MM.1S (cell line): ENCODE data around the gene LIPE.

Experiments used
- DNase-seq: peaks from one replicate; pipeline ENCODE4 v3.0.0-alpha.2; 2015
- H2AFZ ChIP-seq: fragments of 300-600 bp; sonication (generic); 2 replicates; pipeline ENCODE4 v1.6.0; 2016; ENCODE audit warnings: antibody characterized with exemption, low read length
- H3F3A ChIP-seq: fragments of 300-600 bp; sonication (generic); 2 replicates; pipeline ENCODE4 v1.6.1; 2016; ENCODE audit warnings: mild to moderate bottlenecking, antibody characterized with exemption, low read length, moderate library complexity, mixed read lengths; ENCODE audit not compliant: insufficient read depth
- H3K27ac ChIP-seq: fragments of 300-600 bp; sonication (generic); 2 replicates; pipeline ENCODE4 v1.5.1; 2016; ENCODE audit warnings: mild to moderate bottlenecking, low read length
- H3K27me3 ChIP-seq: fragments of 300-600 bp; sonication (generic); replicated peaks from 2 replicates; pipeline ENCODE4 v1.6.0; 2016; ENCODE audit warnings: low read length; ENCODE audit not compliant: insufficient read depth
- H3K36me3 ChIP-seq: fragments of 300-600 bp; sonication (generic); replicated peaks from 2 replicates; pipeline ENCODE4 v1.6.1; 2016; ENCODE audit warnings: mild to moderate bottlenecking, low read length, mixed read lengths; ENCODE audit not compliant: insufficient read depth
- H3K4me1 ChIP-seq: fragments of 300-600 bp; sonication (generic); 2 replicates; pipeline ENCODE4 v1.6.1; 2016; ENCODE audit warnings: low read length, mixed read lengths
- H3K4me2 ChIP-seq: fragments of 300-600 bp; sonication (generic); 2 replicates; pipeline ENCODE4 v1.6.0; 2016; ENCODE audit warnings: low read depth, low read length
- H3K4me3 ChIP-seq: fragments of 300-600 bp; sonication (generic); 2 replicates; pipeline ENCODE4 v1.5.1; 2016; ENCODE audit warnings: low read length, mixed read lengths
- H3K79me2 ChIP-seq: fragments of 300-600 bp; sonication (generic); 2 replicates; pipeline ENCODE4 v1.6.1; 2016; ENCODE audit warnings: mixed run types, low read length, mixed read lengths
- H3K9ac ChIP-seq: fragments of 300-600 bp; sonication (generic); 2 replicates; pipeline ENCODE4 v1.6.1; 2016; ENCODE audit warnings: low read length, mixed read lengths
- H3K9me2 ChIP-seq: fragments of 300-600 bp; sonication (generic); replicated peaks from 2 replicates; pipeline ENCODE4 v1.6.1; 2016; ENCODE audit warnings: mild to moderate bottlenecking, low read length, mixed read lengths; ENCODE audit not compliant: insufficient read depth
- H3K9me3 ChIP-seq: fragments of 300-600 bp; sonication (generic); replicated peaks from 2 replicates; pipeline ENCODE4 v1.6.1; 2016; ENCODE audit warnings: mild to moderate bottlenecking, low read length, mixed read lengths; ENCODE audit not compliant: insufficient read depth
- H4K20me1 ChIP-seq: fragments of 300-600 bp; sonication (generic); 2 replicates; pipeline ENCODE4 v1.6.1; 2016; ENCODE audit warnings: mild to moderate bottlenecking, low read length, moderate library complexity, mixed read lengths; ENCODE audit not compliant: insufficient read depth
- CTCF ChIP-seq: fragments of 300-600 bp; sonication (generic); IDR thresholded peaks from 2 replicates; pipeline ENCODE4 v1.5.1; 2016; ENCODE audit warnings: antibody characterized with exemption, low read length, mixed read lengths
- EZH2 ChIP-seq: fragments of 300-600 bp; sonication (generic); optimal IDR thresholded peaks from 2 replicates; pipeline ENCODE3; 2017; ENCODE audit warnings: low read depth, mild to moderate bottlenecking, antibody characterized with exemption, low read length, mixed read lengths
- EZH2phosphoT487 ChIP-seq: fragments of 300-600 bp; sonication (generic); IDR thresholded peaks from 2 replicates; pipeline ENCODE4 v1.6.1; 2018; ENCODE audit warnings: antibody characterized with exemption, low read length

LIPE gene

GRCh38 chr19:42356686-42357085, 70.5 kb downstream of the LIPE start:
- Histone ChIP-seq H3K27ac (no peak overlapping the region), H3K4me3 (no peak overlapping the region), H3K36me3 (no peaks in the 10 kb centered on the region), H2AFZ (no peak overlapping the region), H3F3A (no peaks in the 10 kb centered on the region), H3K79me2 (no peaks in the 10 kb centered on the region), H3K4me2 (no peak overlapping the region), H3K4me1 (no peaks in the 10 kb centered on the region), H3K9me2 (no peaks in the 10 kb centered on the region), H4K20me1 (no peaks in the 10 kb centered on the region), H3K9me3 (no peaks in the 10 kb centered on the region), H3K9ac (no peak overlapping the region), H3K27me3 (no peaks in the 10 kb centered on the region)
- TF ChIP-seq CTCF (no peak), EZH2 (no peak), EZH2phosphoT487 (no peak)
- no peak for DNase-seq

- H3F3A ChIP-seq: no peaks in the 10 kb centered on the region
- no peaks in the 10 kb centered on the region for H3K79me2 ChIP-seq
- no peak overlapping the region for H3K9ac ChIP-seq
- H3K9me3 ChIP-seq: no peaks in the 10 kb centered on the region
- no peak overlapping the region for H3K27ac ChIP-seq
- H3K4me3 ChIP-seq: no peak overlapping the region
- TF ChIP-seq EZH2 (no peak), EZH2phosphoT487 (no peak), CTCF (no peak)
- no peaks in the 10 kb centered on the region for H3K4me1 ChIP-seq
- no peaks in the 10 kb centered on the region for H3K36me3 ChIP-seq
- H3K4me2 ChIP-seq: no peak overlapping the region
- DNase-seq: no peak
- no peaks in the 10 kb centered on the region for H3K9me2 ChIP-seq
- H3K27me3 ChIP-seq: no peaks in the 10 kb centered on the region
- H2AFZ ChIP-seq: no peak overlapping the region
- H4K20me1 ChIP-seq: no peaks in the 10 kb centered on the region
Measured at GRCh38 chr19:42355896-42356295, 71.3 kb downstream of the LIPE start.

GRCh38 chr19:42353341-42354015, 73.7 kb downstream of the LIPE start:
- Histone ChIP-seq H3K9me3 (no peaks in the 10 kb centered on the region), H3K36me3 (no peaks in the 10 kb centered on the region), H3K9me2 (no peaks in the 10 kb centered on the region), H3K4me2 (no peak overlapping the region), H3K4me1 (no peaks in the 10 kb centered on the region), H3K27me3 (no peaks in the 10 kb centered on the region), H3K79me2 (no peaks in the 10 kb centered on the region), H3K4me3 (no peak overlapping the region), H2AFZ (no peak overlapping the region), H3K9ac (no peak overlapping the region), H4K20me1 (no peaks in the 10 kb centered on the region), H3K27ac (no peak overlapping the region), H3F3A (no peaks in the 10 kb centered on the region)
- DNase-seq: no peak
- TF ChIP-seq CTCF (no peak), EZH2 (no peak), EZH2phosphoT487 (no peak)
